ENCODE results near the gene PASK. TPM values are rescaled to one million over a fixed set of nuclear protein-coding genes. Genes with fewer than 3 reads are reported as not detected.
A peak's percentile ranks its signal among the peaks of the same experiment; 100 is the strongest.

Gene PASK
- total and polyA plus RNA-seq, 9 of the 15 experiments (the other 6 are each of a cell fraction or from before 2014, with no cell fraction given): 1.5 to 30.3 (median 9.9) TPM

- no peak for TF ChIP-seq TSC22D4 (tag; IDR thresholded peaks at IDR 0.05)
- no peak for TF ChIP-seq DPF2 (IDR thresholded peaks at IDR 0.05)
- no peak for TF ChIP-seq HMG20B (CRISPR knock-in tag; IDR thresholded peaks at IDR 0.05)
- TF ChIP-seq ZNF766 (CRISPR knock-in tag; conservative IDR thresholded peaks at IDR 0.05): no peak
- TF ChIP-seq SPI1 (IDR thresholded peaks at IDR 0.05; ENCODE audit: borderline replicate concordance, low read depth, low read length): no peak
- TF ChIP-seq ARID2 (IDR thresholded peaks at IDR 0.05): no peak
- TF ChIP-seq FOXJ3 (CRISPR knock-in tag; IDR thresholded peaks at IDR 0.05): no peak; the same call in 1 of the 2 replicates
- peak; percentile 98 for TF ChIP-seq PKNOX1 (IDR thresholded peaks at IDR 0.05)
- TF ChIP-seq TBP (optimal IDR thresholded peaks at IDR 0.05; ENCODE audit: low read depth, low read length): peak; percentile 43
- no peak for TF ChIP-seq RERE (CRISPR knock-in tag; IDR thresholded peaks at IDR 0.05; ENCODE audit: borderline replicate concordance)
- no peak for TF ChIP-seq U2AF1 (optimal IDR thresholded peaks at IDR 0.05; ENCODE audit: low read depth, low read length)
- peak; percentile 80 for TF ChIP-seq NFYB (IDR thresholded peaks at IDR 0.05; ENCODE audit: extremely low read depth, insufficient read length)
- TF ChIP-seq YBX1 (IDR thresholded peaks at IDR 0.05): no peak
- TF ChIP-seq GATA2 (CRISPR knock-in tag; IDR thresholded peaks at IDR 0.05): no peak
- no peak for TF ChIP-seq BCLAF1 (IDR thresholded peaks at IDR 0.05; ENCODE audit: borderline replicate concordance in 1 of 2, control insufficient read depth in 1 of 2, low read depth in 2 of 2, low read length in 1 of 2)
- TF ChIP-seq MAZ (CRISPR knock-in tag; conservative IDR thresholded peaks at IDR 0.05 in 1 of 2, IDR thresholded peaks at IDR 0.05 in 1 of 2): no peak; a peak in 1 of 4 replicates
Measured at GRCh38 chr2:241148891-241149674, at the start of gene PASK (continued).
